Muscle of leg (tissue), 11 donors: ENCODE measurements around the gene STARD8. TPM values are rescaled to one million over a fixed set of nuclear protein-coding genes. Genes with fewer than 3 reads are reported as not detected.
"Not testable (repeated sequence)": the region's sequence is repeated elsewhere in the genome, so short reads cannot be mapped to it uniquely, and the experiment has no call there.

Source experiments
- DNase-seq: peaks from one replicate; pipeline ENCODE4 v3.0.0; 2013
- H3K27ac ChIP-seq: one replicate; pipeline ENCODE4 v1.5.1; 2013; ENCODE audit warnings: mild to moderate bottlenecking, low read length, control low read depth
- H3K27me3 ChIP-seq: one replicate; pipeline ENCODE4 v1.6.1; 2013; ENCODE audit warnings: low read length; ENCODE audit not compliant: control insufficient read depth, insufficient read depth
- H3K36me3 ChIP-seq: one replicate; pipeline ENCODE4 v1.6.1; 2013; ENCODE audit warnings: low read length; ENCODE audit not compliant: control insufficient read depth, insufficient read depth
- H3K4me1 ChIP-seq: one replicate; pipeline ENCODE4 v1.6.1; 2013; ENCODE audit warnings: low read length; ENCODE audit not compliant: control insufficient read depth, insufficient read depth
- H3K4me3 ChIP-seq: one replicate; pipeline ENCODE4 v1.5.1; 2013; ENCODE audit warnings: low read length, control low read depth
- H3K9me3 ChIP-seq: replicated peaks from 2 replicates; pipeline ENCODE4 v1.6.1; 2013; ENCODE audit warnings: low read depth, low read length; ENCODE audit not compliant: control insufficient read depth
- WGBS: methylation state at CpG from one replicate; pipeline ENCODE4 v1.1.5; 2013; ENCODE audit warnings: missing lambda C conversion rate; ENCODE audit not compliant: insufficient coverage; 5-methylcytosine and 5-hydroxymethylcytosine counted together
- polyA plus RNA-seq, 8 donors: library from polyadenylated mRNA; unstranded; fragments of 120-200 nt; gene quantifications; one replicate each; pipeline versions ENCODE4 v1.2.1 to v1.2.3, GENCODE V29; 2013; ENCODE audit warnings: inconsistent platforms in 1 of 8, low replicate concordance in 1 of 8; ENCODE audit not compliant: insufficient read length in 8 of 8, insufficient read depth in 1 of 8
- total RNA-seq: library from RNA; stranded (reverse); fragments of 120-200 nt; gene quantifications from one replicate; pipeline ENCODE4 v1.2.4, GENCODE V29; 2013

Gene STARD8
- total and polyA plus RNA-seq, 9 donors, result 13.1 to 20.2 (median 16.9) TPM

DNA sequence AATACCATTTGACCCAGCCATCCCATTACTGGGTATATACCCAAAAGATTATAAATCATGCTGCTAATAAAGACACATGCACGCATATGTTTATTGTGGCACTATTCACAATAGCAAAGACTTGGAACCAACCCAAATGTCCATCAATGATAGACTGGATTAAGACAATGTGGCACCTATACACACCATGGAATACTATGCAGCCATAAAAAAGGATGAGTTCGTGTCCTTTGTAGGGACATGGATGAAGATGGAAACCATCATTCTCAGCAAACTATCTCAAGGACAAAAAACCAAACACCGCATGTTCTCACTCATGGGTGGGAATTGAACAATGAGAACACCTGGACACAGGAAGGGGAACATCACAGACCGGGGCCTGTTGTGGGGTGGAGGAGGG is 9.0 kb downstream of the STARD8 start:
- not testable (repeated sequence) for DNase-seq, H3K9me3 ChIP-seq, H3K27ac ChIP-seq, H3K36me3 ChIP-seq, H3K4me3 ChIP-seq
- H3K4me1 ChIP-seq, result peaks cover 21% of the 10 kb centered on the region
- peaks cover 12% of the 10 kb centered on the region for H3K27me3 ChIP-seq
- no CpG with 5 or more reads among the region's 4 CpGs for WGBS

DNA sequence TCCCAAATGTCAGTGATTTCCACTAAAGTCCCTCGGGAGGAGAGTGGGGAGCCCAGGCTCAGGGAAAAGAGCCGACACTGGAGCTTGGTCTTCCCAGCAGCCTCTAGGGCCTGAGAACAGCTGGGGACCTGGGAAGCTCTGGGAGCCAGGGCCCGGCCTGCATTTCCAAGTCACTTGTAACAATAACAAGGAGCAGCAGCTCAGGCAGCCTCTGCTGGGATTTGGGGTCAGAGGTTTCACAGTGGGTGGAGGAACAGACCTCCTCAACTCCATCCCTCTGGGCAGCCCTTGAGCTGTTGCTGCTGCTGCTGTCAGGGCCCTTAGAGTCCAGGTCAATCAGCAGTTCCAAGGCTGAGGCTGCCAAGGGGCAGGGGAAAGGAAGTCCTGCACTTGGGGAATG is 11.1 kb downstream of the STARD8 start:
- peak; percentile 62 for DNase-seq
- Histone ChIP-seq H3K27ac (peak overlapping the region; percentile 39), H3K27me3 (peaks cover 17% of the 10 kb centered on the region), H3K4me3 (no peak overlapping the region), H3K9me3 (no peaks in the 10 kb centered on the region), H3K4me1 (peaks cover 16% of the 10 kb centered on the region), H3K36me3 (peaks cover 4% of the 10 kb centered on the region)
- 44% methylated on average over 2 of the region's 3 CpGs for WGBS

DNA sequence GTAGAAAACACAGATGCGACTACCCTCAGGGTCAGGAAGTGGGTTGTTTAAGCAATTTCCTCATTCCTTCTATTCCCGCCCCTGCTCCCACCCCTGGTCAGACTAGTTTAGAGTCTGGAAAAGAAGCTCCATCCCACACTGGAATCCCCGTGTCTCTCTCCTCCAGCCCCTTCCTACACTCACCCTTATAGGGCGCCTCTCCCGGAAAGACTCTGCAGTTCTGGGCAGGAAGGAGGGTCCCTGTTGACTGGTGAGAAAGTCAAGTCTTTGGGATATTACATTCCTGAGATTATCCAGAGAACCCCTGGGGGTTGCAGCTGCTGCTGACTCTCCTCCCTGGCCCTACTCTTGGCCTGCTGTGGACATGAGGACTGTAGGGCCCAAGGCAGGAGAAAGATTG is 11.9 kb downstream of the STARD8 start:
- 0% methylated on average over 1 of the region's 5 CpGs for WGBS
- peak; percentile 82 for DNase-seq
- Histone ChIP-seq H3K4me3 (no peak overlapping the region), H3K9me3 (no peaks in the 10 kb centered on the region), H3K4me1 (peaks cover 16% of the 10 kb centered on the region), H3K27me3 (peaks cover 20% of the 10 kb centered on the region), H3K27ac (peak overlapping the region; percentile 47), H3K36me3 (peaks cover 1% of the 10 kb centered on the region)

DNA sequence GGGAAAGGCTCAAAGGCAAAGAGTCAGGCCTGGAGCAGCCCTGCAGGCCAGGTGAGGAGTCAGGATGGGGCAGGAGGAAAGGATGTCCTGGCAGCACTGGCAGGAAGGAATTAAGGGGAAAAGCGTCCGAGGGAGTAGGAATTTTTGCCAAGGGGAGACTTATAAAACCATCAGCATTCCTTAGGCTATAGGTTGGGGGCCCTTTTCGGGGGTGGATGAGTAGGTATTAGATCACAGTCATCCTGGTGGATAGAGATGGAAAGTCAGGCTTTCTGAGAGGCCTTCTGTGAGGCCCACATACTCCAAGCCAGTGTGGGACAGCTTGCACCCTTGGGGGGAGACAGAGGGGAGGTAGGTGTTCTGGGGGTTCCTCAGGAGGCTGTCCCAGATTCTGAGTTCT is 12.3 kb downstream of the STARD8 start:
- Histone ChIP-seq H3K4me1 (peaks cover 16% of the 10 kb centered on the region), H3K36me3 (no peaks in the 10 kb centered on the region), H3K27ac (peak overlapping the region; percentile 47), H3K9me3 (no peaks in the 10 kb centered on the region), H3K4me3 (no peak overlapping the region), H3K27me3 (peaks cover 20% of the 10 kb centered on the region)
- no peak for DNase-seq
- WGBS, result 33% methylated on average over 1 of the region's 3 CpGs

DNA sequence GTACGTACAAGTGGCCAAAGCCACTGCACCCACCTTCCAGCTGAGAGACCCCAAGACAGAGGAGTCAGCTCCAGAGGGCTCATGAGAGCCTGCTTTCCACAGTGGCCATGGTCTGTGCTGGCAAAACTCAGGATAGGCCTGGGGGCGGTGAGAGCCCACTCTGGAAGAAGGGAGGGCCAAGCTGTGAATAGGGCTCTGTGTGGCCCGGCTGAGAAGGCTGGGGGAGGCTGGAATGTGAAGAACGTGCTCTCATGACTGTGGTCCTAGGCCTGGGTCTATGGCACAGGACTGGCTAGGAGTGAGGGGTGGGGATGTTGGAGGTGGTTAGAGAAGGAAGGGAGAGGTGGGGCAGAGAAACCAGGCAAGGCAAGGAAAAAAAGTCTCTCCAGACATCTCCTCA is 13.3 kb downstream of the STARD8 start:
- Histone ChIP-seq H3K27me3 (peaks cover 26% of the 10 kb centered on the region), H3K27ac (no peak overlapping the region), H3K9me3 (no peaks in the 10 kb centered on the region), H3K4me1 (peaks cover 20% of the 10 kb centered on the region), H3K4me3 (no peak overlapping the region), H3K36me3 (no peaks in the 10 kb centered on the region)
- 73% methylated on average over 4 of the region's 4 CpGs for WGBS
- DNase-seq, result no peak

DNA sequence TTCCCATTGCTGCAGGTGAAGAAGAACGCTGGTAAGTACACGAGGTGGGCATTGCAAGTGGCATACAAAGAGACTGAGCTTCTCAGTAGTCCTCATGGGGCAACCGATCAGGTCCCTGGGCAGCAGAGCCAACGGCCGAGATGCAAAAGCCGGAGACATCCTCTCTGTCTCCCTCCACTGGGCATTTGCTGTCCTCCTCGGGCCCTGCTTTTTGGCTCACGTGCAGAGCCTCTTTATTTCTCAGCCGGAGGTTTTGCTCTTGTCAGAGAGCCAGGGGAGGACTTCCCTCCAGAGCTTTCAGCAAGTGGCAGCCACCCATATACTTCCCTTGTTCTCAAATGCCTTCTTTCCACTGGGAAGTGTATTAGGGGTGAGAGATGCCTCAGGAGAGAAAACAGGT is 18.0 kb downstream of the STARD8 start:
- no peaks in the 10 kb centered on the region for H3K36me3 ChIP-seq
- H3K27me3 ChIP-seq, result peaks cover 32% of the 10 kb centered on the region
- peak; percentile 53 for DNase-seq
- no peak overlapping the region for H3K4me3 ChIP-seq
- whole genome bisulfite sequencing, result 42% methylated on average over 8 of the region's 9 CpGs
- no peak overlapping the region for H3K27ac ChIP-seq
- peaks cover 15% of the 10 kb centered on the region for H3K4me1 ChIP-seq
- no peaks in the 10 kb centered on the region for H3K9me3 ChIP-seq

DNA sequence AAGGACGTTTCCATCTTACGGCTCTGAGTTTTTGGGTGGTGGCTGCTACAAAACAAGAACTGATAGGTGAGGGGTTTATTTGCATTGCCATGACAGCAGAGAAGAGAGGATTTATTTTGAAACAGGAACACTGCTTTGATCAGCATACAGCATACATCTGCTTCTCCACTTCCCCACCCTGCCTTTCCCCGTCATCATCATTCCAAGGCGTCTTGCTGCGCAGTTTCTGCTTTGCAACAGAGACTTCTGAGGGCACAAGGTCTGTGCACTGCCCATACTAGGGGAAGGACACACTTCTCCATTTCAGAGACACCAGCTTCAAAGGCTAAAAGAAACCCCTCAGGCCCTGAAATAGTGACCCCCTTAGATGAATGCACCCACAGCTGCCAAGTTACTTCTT is 19.1 kb downstream of the STARD8 start:
- 69% methylated on average over 3 of the region's 5 CpGs for WGBS
- peaks cover 15% of the 10 kb centered on the region for H3K4me1 ChIP-seq
- no peaks in the 10 kb centered on the region for H3K36me3 ChIP-seq
- H3K9me3 ChIP-seq, result no peaks in the 10 kb centered on the region
- DNase-seq, result peak; percentile 65
- peaks cover 32% of the 10 kb centered on the region for H3K27me3 ChIP-seq
- peak overlapping the region; percentile 15 for H3K27ac ChIP-seq
- H3K4me3 ChIP-seq, result no peak overlapping the region

DNA sequence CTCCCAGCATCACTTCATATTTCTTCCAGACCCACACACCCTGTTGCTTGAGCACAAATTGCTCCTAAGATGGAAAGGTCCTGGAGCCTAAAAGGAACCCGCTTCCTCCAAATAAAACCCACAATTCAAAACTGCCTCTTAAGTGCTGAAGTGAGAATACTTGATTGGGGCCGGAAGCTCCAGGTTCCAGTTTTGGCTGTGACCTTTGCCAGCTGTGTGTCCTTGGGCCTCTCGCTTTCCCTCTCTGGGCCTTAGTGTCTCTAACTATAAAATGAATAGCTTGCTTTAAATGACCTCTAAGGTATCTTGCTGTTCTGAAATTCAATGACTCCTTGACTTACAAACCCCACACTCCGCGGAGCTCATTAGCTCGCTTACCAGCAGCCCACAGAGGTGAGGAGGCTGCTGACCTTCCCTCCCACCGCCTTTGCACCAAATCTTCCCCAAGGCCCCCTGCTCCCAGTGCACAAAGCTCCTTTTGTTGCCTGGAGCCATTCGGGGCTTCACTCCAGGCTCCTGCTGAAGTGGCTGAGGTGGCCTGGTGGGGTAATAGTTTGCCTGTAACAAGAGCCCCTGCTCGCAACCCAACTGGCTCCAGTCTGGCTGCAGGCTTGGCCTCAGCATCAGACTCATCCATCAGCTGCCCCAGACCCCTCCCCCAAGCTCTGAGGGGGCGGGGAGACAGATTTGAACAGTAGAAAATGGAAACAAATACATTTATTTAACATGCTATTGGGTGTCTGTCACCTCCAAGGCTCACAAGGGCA is 21.8 kb downstream of the STARD8 start:
- no peak for DNase-seq
- H3K36me3 ChIP-seq, result no peaks in the 10 kb centered on the region
- H3K4me1 ChIP-seq, result peaks cover 23% of the 10 kb centered on the region
- no peaks in the 10 kb centered on the region for H3K9me3 ChIP-seq
- H3K27me3 ChIP-seq, result peaks cover 24% of the 10 kb centered on the region
- H3K27ac ChIP-seq, result peak overlapping the region; percentile 31
- WGBS, result 65% methylated on average over 3 of the region's 10 CpGs
- no peak overlapping the region for H3K4me3 ChIP-seq

DNA sequence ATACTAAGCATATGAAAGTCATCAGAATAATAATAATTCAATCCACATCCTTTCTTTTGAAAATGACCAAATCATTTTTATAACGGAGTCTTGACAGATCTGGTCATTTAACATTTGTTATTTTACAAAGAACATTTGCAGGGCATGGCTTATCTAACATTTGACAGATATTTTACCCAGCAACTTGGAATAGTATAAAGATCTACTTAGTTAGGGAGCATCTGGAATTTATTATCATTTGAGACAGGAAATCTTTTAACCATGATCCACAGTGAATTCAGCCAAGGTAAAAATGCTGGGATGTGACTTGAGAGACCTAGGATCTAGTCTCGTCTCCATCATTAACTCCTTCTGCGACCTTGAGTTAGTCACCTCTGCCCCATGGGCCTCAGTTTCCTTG is 22.4 kb downstream of the STARD8 start:
- Histone ChIP-seq H3K4me3 (no peak overlapping the region), H3K27ac (no peak overlapping the region), H3K27me3 (peaks cover 24% of the 10 kb centered on the region), H3K9me3 (no peaks in the 10 kb centered on the region), H3K4me1 (peaks cover 23% of the 10 kb centered on the region), H3K36me3 (no peaks in the 10 kb centered on the region)
- no peak for DNase-seq
- no CpG with 5 or more reads among the region's 3 CpGs for WGBS

DNA sequence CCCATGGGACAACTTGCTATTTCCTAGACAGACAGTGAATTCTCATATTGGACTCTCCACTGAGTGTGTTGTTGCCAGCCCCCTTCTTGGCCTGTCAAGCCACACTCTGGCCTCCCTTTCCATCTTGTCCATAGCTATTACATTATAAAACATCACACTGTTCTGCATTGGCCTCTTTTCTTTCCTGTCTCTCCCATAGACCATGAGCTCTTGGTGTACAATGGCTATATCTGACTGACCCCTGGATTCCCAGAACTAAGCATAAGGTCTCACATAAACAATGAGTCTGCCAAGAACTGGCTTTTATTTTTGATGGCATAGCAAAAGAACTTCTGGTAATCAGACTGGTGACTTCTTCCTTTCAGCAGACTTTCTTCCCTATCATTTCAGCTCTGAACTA is 23.8 kb downstream of the STARD8 start:
- Histone ChIP-seq H3K4me1 (peaks cover 28% of the 10 kb centered on the region), H3K36me3 (no peaks in the 10 kb centered on the region), H3K4me3 (no peak overlapping the region), H3K27ac (no peak overlapping the region), H3K9me3 (no peaks in the 10 kb centered on the region), H3K27me3 (peaks cover 24% of the 10 kb centered on the region)
- no peak for DNase-seq
